GM10266 (cell line): ENCODE results near the gene BSDC1.

Source experiments
- DNase-seq: peaks from one replicate; pipeline ENCODE4 v3.0.0; 2012; ENCODE audit errors: extremely low spot score
- CTCF ChIP-seq: IDR thresholded peaks from 2 replicates; pipeline ENCODE4 v1.5.1; 2012; ENCODE audit warnings: mild to moderate bottlenecking, low read depth; ENCODE audit not compliant: control insufficient read depth, insufficient read depth; ENCODE audit errors: missing control alignments

Gene BSDC1

GRCh38 chr1:32414186-32414886 lies 20.1 kb upstream of the BSDC1 start:
- TF ChIP-seq CTCF = no peak
- DNase-seq = no peak

GRCh38 chr1:32413507-32414185 lies 19.4 kb upstream of the BSDC1 start:
- peak; percentile 53 for DNase-seq
- peak; percentile 78 for TF ChIP-seq CTCF

GRCh38 chr1:32411261-32411660 lies 17.0 kb upstream of the BSDC1 start:
- DNase-seq = no peak
- TF ChIP-seq CTCF = no peak

GRCh38 chr1:32406629-32407111 lies 12.4 kb upstream of the BSDC1 start:
- no peak for TF ChIP-seq CTCF
- DNase-seq = no peak

- no peak for TF ChIP-seq CTCF
- no peak for DNase-seq
Measured at GRCh38 chr1:32405672-32406467, 11.6 kb upstream of the BSDC1 start.

GRCh38 chr1:32404946-32405345 lies 10.7 kb upstream of the BSDC1 start:
- no peak for DNase-seq
- TF ChIP-seq CTCF = no peak
